SK-N-SH (cell line): ENCODE data around the gene TUBA4A. TPM values are rescaled to one million over a fixed set of nuclear protein-coding genes. Genes with fewer than 3 reads are reported as not detected.

Experiments
- CTCF ChIA-PET: fragments of 300-600, 350-600 bp; formaldehyde crosslinking; extraction: SDS; loops from one replicate; lab custom pipeline; 2021; lab: Yijun Ruan, JAX
- POLR2A ChIA-PET: fragments of 350-600 bp; sonication (Branson Sonifier 250); formaldehyde crosslinking; extraction: SDS; loops from one replicate; lab custom pipeline; 2020; ENCODE audit warnings: antibody characterized with exemption, inconsistent platforms; lab: Yijun Ruan, JAX
- DNase-seq: peaks from one replicate; pipeline ENCODE4 v3.0.0; 2012
- H2AFZ ChIP-seq: fragments of 200-600 bp; sonication (generic); 2 replicates; pipeline ENCODE4 v1.8.1; 2016; ENCODE audit warnings: antibody characterized with exemption, mild to moderate bottlenecking, low read depth
- H3F3A ChIP-seq: fragments of 200-600 bp; sonication (generic); replicated peaks from 2 replicates; pipeline ENCODE3; 2016; ENCODE audit warnings: antibody characterized with exemption, mild to moderate bottlenecking; ENCODE audit not compliant: insufficient read depth
- H3K27ac ChIP-seq, 2 experiments: fragments of 200-500 bp in 1 of 2; fragments of 200-600 bp in 1 of 2; sonication (Bioruptor generic) in 1 of 2; sonication (generic), shearing (Covaris generic) in 1 of 2; 2 replicates each; pipeline versions ENCODE4 v1.5.1 to v1.6.1; 2014 to 2016; ENCODE audit warnings: low read depth in 2 of 2, inconsistent platforms in 1 of 2, low read length in 1 of 2, mild to moderate bottlenecking in 1 of 2, mixed read lengths in 1 of 2
- H3K27me3 ChIP-seq: fragments of 200-600 bp; sonication (generic), shearing (Covaris generic); 2 replicates; pipeline ENCODE4 v1.6.1; 2016; ENCODE audit warnings: mixed run types; ENCODE audit not compliant: insufficient read depth
- H3K36me3 ChIP-seq, 2 experiments: fragments of 200-500 bp in 1 of 2; fragments of 200-600 bp in 1 of 2; sonication (Bioruptor generic) in 1 of 2; sonication (generic) in 1 of 2; replicated peaks in 1 of 2; 2 replicates each; pipeline versions ENCODE3 to v1.5.1; 2014 to 2016; ENCODE audit warnings: low read length in 1 of 2, mild to moderate bottlenecking in 1 of 2; ENCODE audit not compliant: insufficient read depth in 2 of 2, control insufficient read depth in 1 of 2
- H3K4me1 ChIP-seq, 2 experiments: fragments of 200-500 bp in 1 of 2; fragments of 200-600 bp in 1 of 2; sonication (Bioruptor generic) in 1 of 2; sonication (generic), shearing (Covaris generic) in 1 of 2; 2 replicates each; pipeline versions ENCODE4 v1.5.1 to v1.6.1; 2014 to 2016; ENCODE audit warnings: low read depth in 1 of 2, low read length in 1 of 2, mixed run types in 1 of 2; ENCODE audit not compliant: insufficient read depth in 2 of 2, control insufficient read depth in 1 of 2
- H3K4me2 ChIP-seq: fragments of 200-600 bp; sonication (generic), shearing (Covaris generic); 2 replicates; pipeline ENCODE4 v1.6.1; 2017; ENCODE audit warnings: mixed run types
- H3K4me3 ChIP-seq, 2 experiments: fragments of 200-500 bp in 1 of 2; fragments of 200-600 bp in 1 of 2; sonication (Bioruptor generic) in 1 of 2; sonication (generic), shearing (Covaris generic) in 1 of 2; 2 replicates each; pipeline versions ENCODE4 v1.5.1 to v1.8.1; 2014 to 2016; ENCODE audit warnings: low read depth in 2 of 2, inconsistent platforms in 1 of 2, low read length in 1 of 2, mild to moderate bottlenecking in 1 of 2, mixed read lengths in 1 of 2, moderate library complexity in 1 of 2
- H3K79me2 ChIP-seq: fragments of 200-600 bp; sonication (generic); 2 replicates; pipeline ENCODE4 v1.8.1; 2017; ENCODE audit warnings: mild to moderate bottlenecking; ENCODE audit not compliant: insufficient read depth
- H3K9ac ChIP-seq: fragments of 200-600 bp; sonication (generic); 2 replicates; pipeline ENCODE4 v1.6.1; 2017; ENCODE audit warnings: mixed run types
- H3K9me2 ChIP-seq: fragments of 200-600 bp; sonication (generic); 2 replicates; pipeline ENCODE4 v1.6.1; 2017; ENCODE audit warnings: mixed run types
- H3K9me3 ChIP-seq: fragments of 200-600 bp; sonication (generic); 2 replicates; pipeline ENCODE4 v1.6.1; 2017; ENCODE audit warnings: mixed run types, mild to moderate bottlenecking, moderate library complexity
- H4K20me1 ChIP-seq: fragments of 200-600 bp; sonication (generic); 2 replicates; pipeline ENCODE4 v1.6.1; 2017; ENCODE audit warnings: mild to moderate bottlenecking, mixed run types; ENCODE audit not compliant: insufficient read depth
- GABPA ChIP-seq: IDR thresholded peaks from 2 replicates; pipeline ENCODE4 v1.4.0; 2012; ENCODE audit warnings: low read depth, mild to moderate bottlenecking
- MEF2A ChIP-seq: IDR thresholded peaks from 2 replicates; pipeline ENCODE4 v1.4.0; 2012; ENCODE audit warnings: low read depth, borderline replicate concordance
- RAD21 ChIP-seq: IDR thresholded peaks from 2 replicates; pipeline ENCODE4 v1.6.1; 2012; ENCODE audit warnings: mild to moderate bottlenecking, low read length
- RCOR1 ChIP-seq: fragments of 150-350 bp; IDR thresholded peaks from 2 replicates; pipeline ENCODE4 v1.6.1; 2017; ENCODE audit warnings: antibody characterized with exemption, low read length
- RFX5 ChIP-seq: IDR thresholded peaks from 2 replicates; pipeline ENCODE4 v1.6.1; 2012; ENCODE audit warnings: mild to moderate bottlenecking, improper control_type of control experiment, low read length
- SMC3 ChIP-seq: IDR thresholded peaks from 2 replicates; pipeline ENCODE4 v1.6.1; 2012; ENCODE audit warnings: low read depth, low read length, improper control_type of control experiment
- TEAD4 ChIP-seq: IDR thresholded peaks from 2 replicates; pipeline ENCODE4 v1.4.0; 2012; ENCODE audit warnings: mild to moderate bottlenecking, borderline replicate concordance; ENCODE audit not compliant: insufficient read depth
- WGBS: methylation state at CpG from one replicate; pipeline ENCODE4 v1.1.6; 2017; ENCODE audit warnings: low lambda C conversion rate; 5-methylcytosine and 5-hydroxymethylcytosine counted together
- polyA plus RNA-seq, 3 experiments: library from polyadenylated mRNA; depleted of rRNA; stranded (reverse); fragments of >200 nt; gene quantifications; 2 replicates each; pipeline ENCODE4 v1.2.3, GENCODE V29; 2012
- TF ChIP-seq, protein P1 (sequence below): IDR thresholded peaks from 2 replicates; pipeline ENCODE4 v1.4.0; 2012; ENCODE audit warnings: low read depth
- TF ChIP-seq, protein P2 (sequence below): IDR thresholded peaks from 2 replicates; pipeline ENCODE4 v1.6.1; 2012; ENCODE audit warnings: mild to moderate bottlenecking, low read depth, low read length, moderate library complexity
- TF ChIP-seq, protein P3 (sequence below): IDR thresholded peaks from 2 replicates; pipeline ENCODE4 v1.4.0; 2012; ENCODE audit warnings: low read depth, borderline replicate concordance

TUBA4A gene
- polyA plus RNA-seq, 1 of the 3 experiments (the other 2 are of a cell fraction) = 6.2 TPM

DNA sequence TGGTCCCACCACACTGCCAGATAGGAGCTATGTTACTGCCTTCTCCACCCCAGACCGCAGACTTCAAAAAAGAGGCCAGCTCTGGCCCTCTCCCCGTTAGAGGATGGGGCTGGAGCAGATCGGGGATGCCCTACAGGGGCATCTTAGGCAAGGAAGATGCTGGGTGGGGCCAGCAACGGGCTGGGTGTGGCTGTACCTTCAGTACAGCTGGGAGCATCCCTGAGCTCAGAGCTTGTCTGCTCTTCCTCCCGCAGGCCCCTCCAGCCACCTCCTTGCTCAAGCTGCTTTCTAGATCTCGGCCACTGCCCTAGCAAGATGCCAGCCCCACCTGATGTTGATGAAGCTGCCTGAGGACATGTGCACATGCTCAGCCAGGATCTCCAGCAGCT, 45.6 kb upstream of the TUBA4A start:
- no peak for DNase-seq
- no peak overlapping the region for H3K9ac ChIP-seq

More for the DNA sequence above, 45.6 kb upstream of the TUBA4A start:
- Histone ChIP-seq H2AFZ (no peak overlapping the region), H3K4me3 (no peak overlapping the region), H3K36me3 (no peaks in the 10 kb centered on the region), H3K79me2 (no peaks in the 10 kb centered on the region), H3K4me2 (no peak overlapping the region), H3K4me1 (peaks cover 0 to 7% of the 10 kb centered on the region in 2 experiments; a peak in 1 of 4 replicates), H3K27me3 (no peaks in the 10 kb centered on the region), H4K20me1 (no peaks in the 10 kb centered on the region), H3F3A (no peaks in the 10 kb centered on the region), H3K9me2 (no peaks in the 10 kb centered on the region), H3K27ac (no peak overlapping the region), H3K9me3 (no peaks in the 10 kb centered on the region)
- 94% methylated on average over 3 of the region's 6 CpGs for WGBS
- CTCF ChIA-PET = interaction anchor here (0.7 to 6.7 kb wide), 37 partner anchors 9 to 261 kb away, joined by 3 to 72 read pairs (median 5); partner anchors contain the start of genes ABCB6, CNPPD1, DNAJB2 and DNPEP
- POLR2A ChIA-PET = interaction anchor here (0.8 to 1.9 kb wide), 3 partner anchors 9 to 123 kb away, joined by 3 to 4 read pairs (median 4); partner anchors contain the start of gene CNPPD1
- TF ChIP-seq GABPA = no peak
- TF ChIP-seq, protein P1, sequence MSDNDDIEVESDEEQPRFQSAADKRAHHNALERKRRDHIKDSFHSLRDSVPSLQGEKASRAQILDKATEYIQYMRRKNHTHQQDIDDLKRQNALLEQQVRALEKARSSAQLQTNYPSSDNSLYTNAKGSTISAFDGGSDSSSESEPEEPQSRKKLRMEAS = no peak
- no peak for TF ChIP-seq RCOR1
- TF ChIP-seq, protein P2, sequence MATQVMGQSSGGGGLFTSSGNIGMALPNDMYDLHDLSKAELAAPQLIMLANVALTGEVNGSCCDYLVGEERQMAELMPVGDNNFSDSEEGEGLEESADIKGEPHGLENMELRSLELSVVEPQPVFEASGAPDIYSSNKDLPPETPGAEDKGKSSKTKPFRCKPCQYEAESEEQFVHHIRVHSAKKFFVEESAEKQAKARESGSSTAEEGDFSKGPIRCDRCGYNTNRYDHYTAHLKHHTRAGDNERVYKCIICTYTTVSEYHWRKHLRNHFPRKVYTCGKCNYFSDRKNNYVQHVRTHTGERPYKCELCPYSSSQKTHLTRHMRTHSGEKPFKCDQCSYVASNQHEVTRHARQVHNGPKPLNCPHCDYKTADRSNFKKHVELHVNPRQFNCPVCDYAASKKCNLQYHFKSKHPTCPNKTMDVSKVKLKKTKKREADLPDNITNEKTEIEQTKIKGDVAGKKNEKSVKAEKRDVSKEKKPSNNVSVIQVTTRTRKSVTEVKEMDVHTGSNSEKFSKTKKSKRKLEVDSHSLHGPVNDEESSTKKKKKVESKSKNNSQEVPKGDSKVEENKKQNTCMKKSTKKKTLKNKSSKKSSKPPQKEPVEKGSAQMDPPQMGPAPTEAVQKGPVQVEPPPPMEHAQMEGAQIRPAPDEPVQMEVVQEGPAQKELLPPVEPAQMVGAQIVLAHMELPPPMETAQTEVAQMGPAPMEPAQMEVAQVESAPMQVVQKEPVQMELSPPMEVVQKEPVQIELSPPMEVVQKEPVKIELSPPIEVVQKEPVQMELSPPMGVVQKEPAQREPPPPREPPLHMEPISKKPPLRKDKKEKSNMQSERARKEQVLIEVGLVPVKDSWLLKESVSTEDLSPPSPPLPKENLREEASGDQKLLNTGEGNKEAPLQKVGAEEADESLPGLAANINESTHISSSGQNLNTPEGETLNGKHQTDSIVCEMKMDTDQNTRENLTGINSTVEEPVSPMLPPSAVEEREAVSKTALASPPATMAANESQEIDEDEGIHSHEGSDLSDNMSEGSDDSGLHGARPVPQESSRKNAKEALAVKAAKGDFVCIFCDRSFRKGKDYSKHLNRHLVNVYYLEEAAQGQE = no peak
- no peak for TF ChIP-seq TEAD4
- no peak for TF ChIP-seq RAD21
- TF ChIP-seq, protein P3, sequence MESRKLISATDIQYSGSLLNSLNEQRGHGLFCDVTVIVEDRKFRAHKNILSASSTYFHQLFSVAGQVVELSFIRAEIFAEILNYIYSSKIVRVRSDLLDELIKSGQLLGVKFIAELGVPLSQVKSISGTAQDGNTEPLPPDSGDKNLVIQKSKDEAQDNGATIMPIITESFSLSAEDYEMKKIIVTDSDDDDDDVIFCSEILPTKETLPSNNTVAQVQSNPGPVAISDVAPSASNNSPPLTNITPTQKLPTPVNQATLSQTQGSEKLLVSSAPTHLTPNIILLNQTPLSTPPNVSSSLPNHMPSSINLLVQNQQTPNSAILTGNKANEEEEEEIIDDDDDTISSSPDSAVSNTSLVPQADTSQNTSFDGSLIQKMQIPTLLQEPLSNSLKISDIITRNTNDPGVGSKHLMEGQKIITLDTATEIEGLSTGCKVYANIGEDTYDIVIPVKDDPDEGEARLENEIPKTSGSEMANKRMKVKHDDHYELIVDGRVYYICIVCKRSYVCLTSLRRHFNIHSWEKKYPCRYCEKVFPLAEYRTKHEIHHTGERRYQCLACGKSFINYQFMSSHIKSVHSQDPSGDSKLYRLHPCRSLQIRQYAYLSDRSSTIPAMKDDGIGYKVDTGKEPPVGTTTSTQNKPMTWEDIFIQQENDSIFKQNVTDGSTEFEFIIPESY = no peak
- TF ChIP-seq MEF2A = no peak
- TF ChIP-seq RFX5 = no peak
- no peak for TF ChIP-seq SMC3
